ENCODE results near the gene SMPD2. TPM values are rescaled to one million over a fixed set of nuclear protein-coding genes. Genes with fewer than 3 reads are reported as not detected.

Gene SMPD2
- total and polyA plus RNA-seq, 2 experiments from 2014 or later = 5.6 to 10.9 TPM

DNA sequence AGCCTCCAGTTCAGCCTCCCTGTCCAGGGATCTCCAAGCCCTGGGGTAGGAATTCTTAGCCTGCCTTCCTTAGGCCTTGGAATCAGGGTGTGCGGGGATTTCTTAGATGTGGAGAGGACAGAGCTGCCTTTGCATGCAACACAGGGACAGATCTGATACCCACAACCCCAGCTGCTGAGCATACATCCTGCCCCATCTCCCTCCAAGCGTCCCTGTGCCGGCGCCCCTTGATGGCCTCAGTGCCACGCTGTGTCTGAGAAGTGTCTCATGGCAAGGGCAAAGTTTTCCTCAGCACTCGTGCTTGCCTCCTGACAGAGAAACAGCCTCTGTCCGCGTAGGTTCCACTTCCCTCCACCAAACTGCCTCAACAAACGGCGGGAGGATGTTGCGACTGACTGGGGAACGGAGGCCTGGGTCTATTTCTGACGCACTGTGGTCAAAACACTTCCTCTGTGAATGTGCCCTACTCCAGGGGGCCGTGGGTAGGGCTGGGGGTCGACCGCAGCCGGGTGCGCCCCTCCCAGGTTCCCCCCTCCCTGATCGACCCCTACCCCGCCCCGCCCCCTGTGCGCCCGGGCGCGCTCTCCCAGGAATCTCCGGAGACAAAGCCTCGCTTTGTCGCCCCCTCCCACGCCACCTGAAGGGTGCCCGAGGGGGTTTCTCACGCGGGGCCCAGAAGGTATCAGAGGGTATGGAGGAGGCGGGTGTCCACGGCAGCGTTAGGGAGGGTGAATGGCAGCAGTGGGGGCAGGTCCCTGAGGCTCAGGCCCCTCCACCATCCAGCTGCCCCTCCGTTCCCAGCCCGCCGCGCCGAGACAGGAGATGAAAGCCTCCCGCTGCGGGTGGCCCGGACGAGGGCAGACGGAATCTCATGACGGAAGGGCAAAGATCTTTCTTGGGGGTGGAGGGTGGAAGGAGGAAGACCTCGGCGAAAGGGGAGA lies 14.2 kb downstream of the SMPD2 start (continued):
- TF ChIP-seq, protein P1, sequence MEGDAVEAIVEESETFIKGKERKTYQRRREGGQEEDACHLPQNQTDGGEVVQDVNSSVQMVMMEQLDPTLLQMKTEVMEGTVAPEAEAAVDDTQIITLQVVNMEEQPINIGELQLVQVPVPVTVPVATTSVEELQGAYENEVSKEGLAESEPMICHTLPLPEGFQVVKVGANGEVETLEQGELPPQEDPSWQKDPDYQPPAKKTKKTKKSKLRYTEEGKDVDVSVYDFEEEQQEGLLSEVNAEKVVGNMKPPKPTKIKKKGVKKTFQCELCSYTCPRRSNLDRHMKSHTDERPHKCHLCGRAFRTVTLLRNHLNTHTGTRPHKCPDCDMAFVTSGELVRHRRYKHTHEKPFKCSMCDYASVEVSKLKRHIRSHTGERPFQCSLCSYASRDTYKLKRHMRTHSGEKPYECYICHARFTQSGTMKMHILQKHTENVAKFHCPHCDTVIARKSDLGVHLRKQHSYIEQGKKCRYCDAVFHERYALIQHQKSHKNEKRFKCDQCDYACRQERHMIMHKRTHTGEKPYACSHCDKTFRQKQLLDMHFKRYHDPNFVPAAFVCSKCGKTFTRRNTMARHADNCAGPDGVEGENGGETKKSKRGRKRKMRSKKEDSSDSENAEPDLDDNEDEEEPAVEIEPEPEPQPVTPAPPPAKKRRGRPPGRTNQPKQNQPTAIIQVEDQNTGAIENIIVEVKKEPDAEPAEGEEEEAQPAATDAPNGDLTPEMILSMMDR (conservative IDR thresholded peaks at IDR 0.05; ENCODE audit: low read depth in 2 of 2) = no peak
- TF ChIP-seq NANOG (IDR thresholded peaks at IDR 0.05; ENCODE audit: borderline replicate concordance) = no peak
- TF ChIP-seq ZNF331 (CRISPR knock-in tag; IDR thresholded peaks at IDR 0.05; ENCODE audit: low read depth) = no peak
- TF ChIP-seq JUNB (IDR thresholded peaks at IDR 0.05; ENCODE audit: unreplicated experiment) = no peak
- TF ChIP-seq EZH2phosphoT487 (IDR thresholded peaks at IDR 0.05; ENCODE audit: unreplicated experiment) = no peak
- TF ChIP-seq, protein P2, sequence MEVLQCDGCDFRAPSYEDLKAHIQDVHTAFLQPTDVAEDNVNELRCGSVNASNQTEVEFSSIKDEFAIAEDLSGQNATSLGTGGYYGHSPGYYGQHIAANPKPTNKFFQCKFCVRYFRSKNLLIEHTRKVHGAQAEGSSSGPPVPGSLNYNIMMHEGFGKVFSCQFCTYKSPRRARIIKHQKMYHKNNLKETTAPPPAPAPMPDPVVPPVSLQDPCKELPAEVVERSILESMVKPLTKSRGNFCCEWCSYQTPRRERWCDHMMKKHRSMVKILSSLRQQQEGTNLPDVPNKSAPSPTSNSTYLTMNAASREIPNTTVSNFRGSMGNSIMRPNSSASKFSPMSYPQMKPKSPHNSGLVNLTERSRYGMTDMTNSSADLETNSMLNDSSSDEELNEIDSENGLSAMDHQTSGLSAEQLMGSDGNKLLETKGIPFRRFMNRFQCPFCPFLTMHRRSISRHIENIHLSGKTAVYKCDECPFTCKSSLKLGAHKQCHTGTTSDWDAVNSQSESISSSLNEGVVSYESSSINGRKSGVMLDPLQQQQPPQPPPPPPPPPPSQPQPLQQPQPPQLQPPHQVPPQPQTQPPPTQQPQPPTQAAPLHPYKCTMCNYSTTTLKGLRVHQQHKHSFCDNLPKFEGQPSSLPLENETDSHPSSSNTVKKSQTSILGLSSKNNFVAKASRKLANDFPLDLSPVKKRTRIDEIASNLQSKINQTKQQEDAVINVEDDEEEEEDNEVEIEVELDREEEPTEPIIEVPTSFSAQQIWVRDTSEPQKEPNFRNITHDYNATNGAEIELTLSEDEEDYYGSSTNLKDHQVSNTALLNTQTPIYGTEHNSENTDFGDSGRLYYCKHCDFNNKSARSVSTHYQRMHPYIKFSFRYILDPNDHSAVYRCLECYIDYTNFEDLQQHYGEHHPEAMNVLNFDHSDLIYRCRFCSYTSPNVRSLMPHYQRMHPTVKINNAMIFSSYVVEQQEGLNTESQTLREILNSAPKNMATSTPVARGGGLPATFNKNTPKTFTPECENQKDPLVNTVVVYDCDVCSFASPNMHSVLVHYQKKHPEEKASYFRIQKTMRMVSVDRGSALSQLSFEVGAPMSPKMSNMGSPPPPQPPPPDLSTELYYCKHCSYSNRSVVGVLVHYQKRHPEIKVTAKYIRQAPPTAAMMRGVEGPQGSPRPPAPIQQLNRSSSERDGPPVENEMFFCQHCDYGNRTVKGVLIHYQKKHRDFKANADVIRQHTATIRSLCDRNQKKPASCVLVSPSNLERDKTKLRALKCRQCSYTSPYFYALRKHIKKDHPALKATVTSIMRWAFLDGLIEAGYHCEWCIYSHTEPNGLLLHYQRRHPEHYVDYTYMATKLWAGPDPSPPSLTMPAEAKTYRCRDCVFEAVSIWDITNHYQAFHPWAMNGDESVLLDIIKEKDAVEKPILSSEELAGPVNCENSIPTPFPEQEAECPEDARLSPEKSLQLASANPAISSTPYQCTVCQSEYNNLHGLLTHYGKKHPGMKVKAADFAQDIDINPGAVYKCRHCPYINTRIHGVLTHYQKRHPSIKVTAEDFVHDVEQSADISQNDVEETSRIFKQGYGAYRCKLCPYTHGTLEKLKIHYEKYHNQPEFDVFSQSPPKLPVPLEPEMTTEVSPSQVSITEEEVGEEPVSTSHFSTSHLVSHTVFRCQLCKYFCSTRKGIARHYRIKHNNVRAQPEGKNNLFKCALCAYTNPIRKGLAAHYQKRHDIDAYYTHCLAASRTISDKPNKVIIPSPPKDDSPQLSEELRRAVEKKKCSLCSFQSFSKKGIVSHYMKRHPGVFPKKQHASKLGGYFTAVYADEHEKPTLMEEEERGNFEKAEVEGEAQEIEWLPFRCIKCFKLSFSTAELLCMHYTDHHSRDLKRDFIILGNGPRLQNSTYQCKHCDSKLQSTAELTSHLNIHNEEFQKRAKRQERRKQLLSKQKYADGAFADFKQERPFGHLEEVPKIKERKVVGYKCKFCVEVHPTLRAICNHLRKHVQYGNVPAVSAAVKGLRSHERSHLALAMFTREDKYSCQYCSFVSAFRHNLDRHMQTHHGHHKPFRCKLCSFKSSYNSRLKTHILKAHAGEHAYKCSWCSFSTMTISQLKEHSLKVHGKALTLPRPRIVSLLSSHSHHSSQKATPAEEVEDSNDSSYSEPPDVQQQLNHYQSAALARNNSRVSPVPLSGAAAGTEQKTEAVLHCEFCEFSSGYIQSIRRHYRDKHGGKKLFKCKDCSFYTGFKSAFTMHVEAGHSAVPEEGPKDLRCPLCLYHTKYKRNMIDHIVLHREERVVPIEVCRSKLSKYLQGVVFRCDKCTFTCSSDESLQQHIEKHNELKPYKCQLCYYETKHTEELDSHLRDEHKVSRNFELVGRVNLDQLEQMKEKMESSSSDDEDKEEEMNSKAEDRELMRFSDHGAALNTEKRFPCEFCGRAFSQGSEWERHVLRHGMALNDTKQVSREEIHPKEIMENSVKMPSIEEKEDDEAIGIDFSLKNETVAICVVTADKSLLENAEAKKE (CRISPR knock-in tag; IDR thresholded peaks at IDR 0.05) = no peak

Data from GM23338 (cell line).